Left forelimb (tissue), 1 donor: ENCODE results near the gene EPHA8.
A peak's percentile ranks its signal among the peaks of the same experiment; 100 is the strongest.

Experiments
- DNase-seq: peaks from one replicate; pipeline ENCODE4 v3.0.0-alpha.2; 2018; ENCODE audit warnings: low spot score

The EPHA8 gene

DNA sequence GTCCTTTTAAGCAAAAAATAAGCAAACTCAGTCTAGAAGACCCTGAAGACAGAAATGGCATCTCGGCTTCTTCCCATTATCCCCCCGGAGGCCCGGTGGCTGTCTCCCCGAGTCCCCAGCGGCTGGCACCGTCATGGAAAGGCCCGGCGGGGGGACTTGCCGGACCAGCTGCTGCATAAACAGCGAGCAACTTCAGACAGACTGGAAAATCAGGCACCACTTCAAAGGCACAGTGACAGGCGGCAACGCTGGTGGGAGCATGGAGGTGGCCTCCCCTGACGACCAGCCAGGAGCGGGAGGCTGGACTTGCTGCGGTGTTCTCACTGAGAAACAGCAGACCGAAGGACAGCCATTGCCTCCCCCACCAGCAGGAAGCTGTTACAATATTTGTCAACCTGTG is 54.8 kb downstream of the EPHA8 start:
- DNase-seq = no peak

DNA sequence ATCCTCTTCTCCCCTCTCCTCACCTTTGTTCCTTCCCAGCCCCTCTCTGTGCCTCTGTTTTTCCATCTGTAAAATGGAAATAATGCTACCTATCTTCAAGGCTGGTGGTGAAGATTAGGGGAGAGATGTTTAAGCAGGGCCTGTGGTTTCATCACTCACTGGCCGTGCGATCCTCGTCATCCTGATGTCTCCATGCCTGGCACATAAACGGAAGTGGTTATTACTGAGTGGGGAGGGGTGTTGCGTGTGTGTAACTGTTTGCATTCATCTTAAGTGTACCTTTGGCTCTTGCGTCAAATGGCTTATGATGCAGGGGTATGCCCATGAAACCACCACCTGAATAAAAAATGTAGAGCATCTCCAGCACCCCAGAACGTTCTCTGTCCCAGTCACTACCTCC is 56.0 kb downstream of the EPHA8 start:
- DNase-seq = no peak

DNA sequence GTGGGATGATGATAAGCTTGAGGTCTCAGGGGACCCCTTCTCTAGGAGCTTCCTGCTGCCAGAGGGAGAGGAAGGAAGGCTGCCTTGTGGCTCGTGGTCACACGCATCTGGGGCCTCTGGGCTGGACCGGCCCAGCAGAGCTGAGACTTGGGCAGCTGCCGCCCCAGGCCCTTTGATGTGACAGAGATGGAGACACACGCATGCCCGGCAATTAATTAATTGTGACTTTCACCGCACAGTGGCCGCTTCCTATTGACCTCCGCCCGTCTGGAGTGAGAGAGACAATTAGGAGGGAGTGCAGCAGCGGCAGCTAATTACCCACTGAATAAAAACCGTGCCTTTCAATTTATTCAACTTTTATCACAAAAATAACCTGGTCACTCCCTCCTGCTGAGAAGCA is 56.5 kb downstream of the EPHA8 start:
- DNase-seq = no peak

DNA sequence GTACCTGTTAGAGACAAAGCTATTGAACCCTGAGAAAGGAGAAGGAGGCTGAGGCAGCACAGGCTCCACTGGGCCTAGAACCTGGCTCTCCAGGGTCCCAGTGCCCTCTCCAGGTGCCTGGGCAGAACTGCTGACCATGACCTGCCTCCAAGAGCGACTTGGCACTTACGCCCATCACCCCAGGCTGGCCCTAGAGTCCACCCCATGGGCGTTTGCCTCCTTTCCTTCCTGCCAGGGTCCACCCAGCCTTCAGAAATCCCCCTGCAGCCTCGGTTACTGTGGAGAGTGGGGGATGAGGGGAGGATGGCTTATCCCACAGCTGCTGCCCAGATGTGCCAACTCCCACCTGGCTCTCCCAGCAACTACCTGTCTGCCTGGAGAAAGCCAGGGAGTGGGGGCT is 58.5 kb downstream of the EPHA8 start:
- no peak for DNase-seq

DNA sequence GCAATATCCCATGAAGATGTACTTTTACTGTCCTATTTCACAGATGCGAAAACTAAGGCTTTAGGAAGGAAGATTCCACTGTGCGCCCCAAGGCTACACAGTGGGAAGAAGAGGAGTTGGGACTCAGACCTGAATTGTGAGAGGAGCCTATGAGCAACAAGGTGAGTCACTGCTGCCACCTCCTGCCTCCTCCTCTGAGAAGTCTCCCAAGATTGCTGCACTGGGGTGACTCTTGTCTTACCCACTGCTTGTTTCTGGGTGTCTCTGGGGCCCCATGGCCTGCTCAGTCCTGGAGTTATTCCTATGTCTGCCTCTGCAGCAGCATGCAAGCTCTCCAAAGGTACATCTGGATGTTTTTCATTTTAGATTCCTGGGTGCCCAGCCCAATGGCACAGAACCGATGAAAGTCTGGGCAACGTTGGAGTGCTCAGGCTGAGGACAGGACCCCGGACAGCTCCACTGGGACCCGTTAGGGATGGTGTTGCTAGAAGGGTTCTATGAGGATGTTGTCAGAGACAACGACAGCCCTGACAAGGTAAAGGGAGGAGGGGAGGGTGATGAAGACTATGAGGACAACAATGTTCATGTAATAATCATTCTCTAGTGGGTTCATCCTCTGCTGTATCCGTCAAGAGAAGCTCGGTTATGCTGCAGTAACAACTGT is 62.1 kb downstream of the EPHA8 start:
- no peak for DNase-seq

DNA sequence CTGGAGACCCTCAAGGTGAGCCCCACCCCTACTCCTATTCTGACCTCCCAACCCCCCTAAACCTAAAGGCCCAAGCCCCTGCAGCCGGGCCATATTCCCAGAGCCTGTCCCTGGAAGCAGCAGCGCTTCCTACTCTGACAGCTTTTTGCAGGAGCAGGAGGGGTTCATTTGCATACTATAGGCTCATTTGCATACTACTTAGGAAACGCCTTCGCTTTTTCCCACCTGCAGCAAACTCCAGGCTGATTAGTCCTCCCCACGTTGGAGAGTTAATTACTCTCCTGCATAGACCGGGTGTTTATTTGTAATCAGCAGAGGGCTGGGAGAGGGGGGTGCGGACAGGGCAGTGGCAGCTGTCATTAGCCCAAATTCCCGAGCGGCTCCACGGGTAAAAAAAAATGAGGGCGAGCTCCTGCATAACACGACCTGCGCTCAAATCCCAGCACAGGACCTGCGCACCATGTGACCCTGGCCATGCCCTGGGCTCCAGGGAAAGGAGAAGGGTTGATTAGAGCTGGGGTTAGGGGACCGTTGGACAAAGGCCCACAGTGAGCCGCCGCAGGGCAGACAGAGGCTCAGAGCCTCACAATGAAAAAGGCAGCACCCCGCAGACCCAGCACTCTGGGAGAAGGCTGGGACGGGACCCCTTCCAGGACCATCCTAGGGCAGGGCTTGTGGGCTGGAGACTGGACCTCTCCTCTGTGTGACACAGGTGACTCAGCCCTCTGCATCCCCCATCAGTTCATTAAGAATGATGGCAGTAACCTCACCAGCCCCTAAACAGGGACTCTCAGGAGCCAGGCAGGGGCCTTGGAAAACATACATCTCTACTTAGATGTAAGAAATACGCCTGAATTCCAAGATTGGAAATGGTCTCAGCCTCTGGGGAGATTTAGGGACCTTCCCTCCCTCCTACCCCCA is 63.2 kb downstream of the EPHA8 start:
- DNase-seq = no peak

DNA sequence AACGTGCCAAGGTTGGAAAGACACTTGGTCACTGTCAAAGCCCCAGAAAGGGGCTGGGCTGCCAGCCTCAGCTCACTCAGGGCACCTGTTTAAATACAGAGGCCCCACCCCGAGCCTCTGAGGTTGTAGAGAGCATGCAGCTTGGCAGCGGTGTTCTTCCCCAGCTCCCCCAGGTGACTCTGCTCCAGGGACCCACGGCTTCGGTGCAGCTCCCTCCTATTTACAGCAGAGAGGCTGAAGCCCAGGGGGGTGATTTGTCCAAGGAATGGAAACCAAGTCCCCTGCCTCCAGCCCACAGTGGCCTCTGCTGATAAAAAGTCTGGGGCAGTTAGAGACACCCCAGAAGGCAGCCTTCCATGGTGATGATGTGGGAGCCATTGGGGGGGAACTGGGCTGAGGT is 64.0 kb downstream of the EPHA8 start:
- DNase-seq = no peak

DNA sequence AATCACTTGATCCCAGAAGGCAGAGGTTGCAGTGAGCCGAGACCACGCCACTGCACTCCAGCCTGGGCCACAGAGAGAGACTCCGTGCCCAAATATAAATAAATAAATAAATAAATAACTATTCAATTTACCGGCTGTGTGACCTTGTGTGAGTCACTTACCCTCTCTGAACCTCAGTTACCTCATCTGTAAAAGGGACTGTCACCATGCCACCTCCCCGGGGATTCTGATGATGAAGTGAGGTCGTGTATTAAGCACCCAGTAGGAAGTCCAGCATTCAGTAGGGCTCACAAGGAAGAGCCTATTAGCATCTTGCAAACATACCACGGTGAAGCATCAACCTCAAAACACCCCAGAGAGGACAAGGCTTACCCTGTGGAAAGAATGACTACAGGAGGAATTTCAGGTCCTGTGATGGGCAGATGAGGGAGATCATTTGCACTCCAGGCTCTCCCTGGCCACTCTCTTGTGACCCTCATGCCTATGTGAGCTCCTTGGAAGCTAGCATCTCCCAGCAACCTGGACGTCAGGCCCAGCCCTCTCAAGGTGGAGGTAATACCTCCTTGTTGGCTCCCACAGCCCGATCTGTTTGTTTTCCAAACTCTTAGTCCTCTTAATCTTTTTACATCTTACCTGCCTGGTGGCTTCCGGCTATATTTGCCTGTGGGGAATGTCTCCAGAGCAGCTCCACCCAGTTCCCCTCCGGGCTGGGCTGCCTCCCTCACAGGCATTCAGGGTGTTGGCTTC is 65.6 kb downstream of the EPHA8 start:
- DNase-seq = no peak

DNA sequence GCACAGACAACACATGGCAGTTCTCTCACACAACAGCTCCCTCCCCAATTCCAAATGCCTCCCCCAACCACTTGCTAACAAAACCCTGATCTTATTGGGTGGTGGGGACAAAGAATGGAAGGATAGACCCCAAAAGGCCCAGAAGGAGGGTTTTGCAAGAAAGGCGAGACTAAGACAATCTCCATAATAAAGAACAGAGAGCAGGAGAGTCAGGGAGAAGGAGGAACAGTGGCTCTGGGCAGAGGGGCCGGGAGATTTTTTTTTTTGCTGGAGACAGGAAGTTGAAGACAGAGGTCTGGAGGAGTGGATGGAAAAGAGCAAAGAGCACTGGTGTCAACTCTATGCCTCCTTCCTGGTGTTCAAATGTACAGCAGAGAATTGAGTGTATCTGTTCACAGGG is 66.6 kb downstream of the EPHA8 start:
- no peak for DNase-seq

DNA sequence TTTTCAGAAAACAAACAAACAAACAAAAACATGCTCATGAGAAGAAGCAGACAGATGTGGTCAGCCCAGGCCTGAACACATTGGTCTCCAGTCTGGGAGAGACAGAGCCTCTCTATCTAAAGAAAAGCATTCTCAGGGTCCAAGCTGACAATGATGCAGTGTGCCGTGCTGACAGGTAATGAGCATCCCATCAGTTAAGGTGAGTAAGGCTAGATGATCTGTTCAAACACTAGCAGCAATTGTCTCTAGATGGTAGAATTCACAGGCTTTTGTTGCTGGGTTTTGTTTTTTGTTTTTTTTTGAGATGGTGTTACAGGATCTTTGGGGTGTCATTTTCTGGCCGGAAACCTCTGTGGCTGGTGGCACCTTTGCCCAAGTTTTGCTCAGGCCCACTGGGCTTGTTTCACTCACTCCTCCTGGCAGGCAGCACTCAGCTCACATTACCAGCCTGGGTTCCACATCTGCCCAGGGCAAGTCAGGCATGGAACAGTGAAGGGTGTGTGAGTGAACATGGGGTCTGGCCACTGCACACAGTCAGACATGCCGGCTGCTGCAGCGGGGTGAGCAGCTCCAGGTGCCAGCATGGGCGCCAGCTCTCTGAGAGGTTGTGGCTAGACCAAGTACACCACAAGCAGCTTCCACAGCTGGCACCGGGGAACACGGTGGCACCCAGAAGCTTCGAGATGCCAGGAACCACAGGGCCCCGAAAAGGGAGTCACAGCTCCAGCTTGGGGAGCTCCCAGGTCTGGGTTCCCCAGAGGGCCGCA is 70.6 kb downstream of the EPHA8 start:
- no peak for DNase-seq

DNA sequence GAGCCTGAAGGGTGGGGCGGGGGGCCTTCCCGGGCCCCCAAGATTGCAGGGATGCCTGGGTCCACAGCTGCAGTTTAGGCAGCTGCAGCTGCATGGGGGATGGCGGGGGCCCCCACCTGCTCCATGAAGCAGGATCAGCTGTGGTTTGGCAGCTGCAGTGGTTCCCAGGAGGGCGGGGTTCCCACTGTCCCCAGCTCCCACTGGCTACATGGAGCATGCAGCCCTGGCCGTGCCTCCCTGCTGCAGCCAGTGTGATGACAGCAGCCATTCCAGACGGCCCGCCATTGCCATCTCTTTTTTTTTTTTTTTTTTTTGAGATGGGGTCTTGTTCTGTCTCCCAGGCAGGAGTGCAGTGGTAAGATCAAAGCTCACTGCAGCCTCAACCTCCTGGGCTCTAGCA is 72.1 kb downstream of the EPHA8 start:
- DNase-seq = no peak

DNA sequence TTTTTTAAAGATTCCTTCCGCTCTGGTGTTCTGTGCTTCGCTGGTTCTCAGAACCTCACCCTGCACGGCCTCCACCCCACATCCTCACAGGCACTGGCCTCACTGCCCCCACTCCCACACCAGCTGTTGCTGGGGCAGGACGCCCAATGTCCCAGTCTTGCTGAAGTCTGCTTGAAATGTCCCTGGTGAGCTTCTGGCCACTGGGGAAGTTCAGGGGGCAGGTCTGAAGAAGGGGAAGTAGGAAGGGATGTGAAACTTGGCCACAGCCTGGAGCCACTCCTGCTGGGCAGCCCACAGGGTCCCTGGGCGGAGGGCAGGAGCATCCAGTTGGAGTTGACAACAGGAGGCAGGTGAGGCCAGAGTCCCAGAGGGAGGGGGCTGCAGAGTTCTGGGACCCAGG is 73.1 kb downstream of the EPHA8 start, which contains the start of gene C1QA:
Gene C1QA (plus strand): TSS at position 276 of the 400 bp plus-strand sequence. CDS start 989 bp downstream, outside the sequence.
- no peak for DNase-seq

DNA sequence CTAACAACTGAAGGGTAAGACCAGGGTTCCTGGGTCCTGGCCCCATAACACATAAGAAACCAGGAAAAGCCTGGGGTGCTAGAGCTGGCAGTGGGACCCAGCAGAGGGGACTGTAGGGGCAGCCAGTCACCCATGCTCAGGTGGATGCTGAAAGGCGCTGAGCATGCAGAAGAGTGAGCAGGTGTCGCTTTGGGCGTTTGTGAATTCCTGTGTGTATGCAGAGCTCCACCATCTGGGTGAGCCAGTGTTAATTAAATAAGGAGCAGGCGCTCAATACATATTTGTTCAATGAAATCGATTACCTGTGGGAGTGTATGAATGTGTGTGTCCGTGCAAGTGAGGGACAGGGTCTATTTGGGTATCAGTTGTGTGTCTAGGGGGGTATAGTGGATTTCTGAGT is 73.6 kb downstream of the EPHA8 start:
- DNase-seq = no peak

DNA sequence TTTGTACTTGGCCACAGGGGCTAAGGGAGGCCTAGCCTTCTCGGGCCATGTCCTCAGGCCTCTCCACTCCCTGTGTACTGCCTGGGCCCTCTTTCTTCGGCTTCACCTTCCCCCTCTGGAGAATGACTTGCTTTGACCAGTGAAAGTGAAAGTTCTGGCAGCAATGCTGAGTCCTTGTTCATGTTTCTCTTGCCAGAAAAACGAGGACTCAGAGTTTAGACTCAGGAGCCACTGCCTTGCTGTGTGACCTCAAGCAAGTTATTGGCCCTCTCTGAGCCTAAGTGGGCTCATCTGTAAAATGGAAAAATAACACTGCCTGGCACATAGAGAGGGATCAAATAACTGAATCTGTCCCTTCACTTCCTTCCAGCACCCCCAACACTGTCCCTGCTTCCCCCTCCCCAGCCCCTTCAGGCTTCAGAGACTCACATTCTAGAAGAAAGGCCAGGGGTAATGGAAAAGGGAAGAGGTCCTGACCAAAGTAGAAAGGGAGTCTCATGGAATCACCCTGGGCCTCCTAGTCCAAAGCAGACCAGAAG is 74.7 kb downstream of the EPHA8 start:
- DNase-seq = no peak

DNA sequence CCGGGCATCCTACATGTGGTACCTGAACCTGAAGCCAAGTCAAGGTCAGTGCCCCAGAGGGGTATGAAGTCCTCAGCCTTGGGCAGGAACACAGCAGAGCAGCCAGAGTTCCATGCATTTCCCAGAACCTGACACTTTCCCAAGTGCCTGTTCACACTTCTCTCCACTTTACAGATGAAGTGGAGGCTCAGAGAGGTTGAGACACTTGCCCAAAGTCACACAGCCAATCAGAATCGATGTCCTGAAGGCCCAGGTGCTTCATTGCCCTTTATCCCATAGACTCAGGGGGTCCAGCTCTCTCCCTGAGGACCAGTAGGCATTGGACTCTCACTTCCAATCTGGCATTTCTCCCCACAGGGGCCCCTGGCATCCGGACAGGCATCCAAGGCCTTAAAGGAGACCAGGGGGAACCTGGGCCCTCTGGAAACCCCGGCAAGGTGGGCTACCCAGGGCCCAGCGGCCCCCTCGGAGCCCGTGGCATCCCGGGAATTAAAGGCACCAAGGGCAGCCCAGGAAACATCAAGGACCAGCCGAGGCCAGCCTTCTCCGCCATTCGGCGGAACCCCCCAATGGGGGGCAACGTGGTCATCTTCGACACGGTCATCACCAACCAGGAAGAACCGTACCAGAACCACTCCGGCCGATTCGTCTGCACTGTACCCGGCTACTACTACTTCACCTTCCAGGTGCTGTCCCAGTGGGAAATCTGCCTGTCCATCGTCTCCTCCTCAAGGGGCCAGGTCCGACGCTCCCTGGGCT is 75.4 kb downstream of the EPHA8 start:
- no peak for DNase-seq

DNA sequence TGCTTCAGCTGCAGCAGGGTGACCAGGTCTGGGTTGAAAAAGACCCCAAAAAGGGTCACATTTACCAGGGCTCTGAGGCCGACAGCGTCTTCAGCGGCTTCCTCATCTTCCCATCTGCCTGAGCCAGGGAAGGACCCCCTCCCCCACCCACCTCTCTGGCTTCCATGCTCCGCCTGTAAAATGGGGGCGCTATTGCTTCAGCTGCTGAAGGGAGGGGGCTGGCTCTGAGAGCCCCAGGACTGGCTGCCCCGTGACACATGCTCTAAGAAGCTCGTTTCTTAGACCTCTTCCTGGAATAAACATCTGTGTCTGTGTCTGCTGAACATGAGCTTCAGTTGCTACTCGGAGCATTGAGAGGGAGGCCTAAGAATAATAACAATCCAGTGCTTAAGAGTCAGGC is 76.0 kb downstream of the EPHA8 start:
- no peak for DNase-seq

DNA sequence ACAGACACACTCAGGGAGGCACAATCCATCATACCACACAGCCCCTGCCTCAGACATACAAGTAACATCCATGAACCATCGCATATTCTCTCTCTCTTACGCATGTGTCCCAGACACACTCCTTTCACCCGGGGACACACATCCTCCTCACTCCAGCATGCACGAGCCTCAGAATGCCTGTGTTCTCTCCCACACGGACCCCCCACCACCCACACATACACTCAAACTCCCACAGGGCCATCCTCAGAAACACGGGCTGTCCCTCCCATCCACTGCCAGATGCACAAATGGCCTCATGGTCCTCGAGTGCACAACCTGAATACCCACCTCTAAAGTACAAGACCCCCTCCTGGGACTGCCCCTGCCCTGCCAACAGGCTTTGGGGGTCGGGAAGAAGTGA is 78.0 kb downstream of the EPHA8 start:
- no peak for DNase-seq

DNA sequence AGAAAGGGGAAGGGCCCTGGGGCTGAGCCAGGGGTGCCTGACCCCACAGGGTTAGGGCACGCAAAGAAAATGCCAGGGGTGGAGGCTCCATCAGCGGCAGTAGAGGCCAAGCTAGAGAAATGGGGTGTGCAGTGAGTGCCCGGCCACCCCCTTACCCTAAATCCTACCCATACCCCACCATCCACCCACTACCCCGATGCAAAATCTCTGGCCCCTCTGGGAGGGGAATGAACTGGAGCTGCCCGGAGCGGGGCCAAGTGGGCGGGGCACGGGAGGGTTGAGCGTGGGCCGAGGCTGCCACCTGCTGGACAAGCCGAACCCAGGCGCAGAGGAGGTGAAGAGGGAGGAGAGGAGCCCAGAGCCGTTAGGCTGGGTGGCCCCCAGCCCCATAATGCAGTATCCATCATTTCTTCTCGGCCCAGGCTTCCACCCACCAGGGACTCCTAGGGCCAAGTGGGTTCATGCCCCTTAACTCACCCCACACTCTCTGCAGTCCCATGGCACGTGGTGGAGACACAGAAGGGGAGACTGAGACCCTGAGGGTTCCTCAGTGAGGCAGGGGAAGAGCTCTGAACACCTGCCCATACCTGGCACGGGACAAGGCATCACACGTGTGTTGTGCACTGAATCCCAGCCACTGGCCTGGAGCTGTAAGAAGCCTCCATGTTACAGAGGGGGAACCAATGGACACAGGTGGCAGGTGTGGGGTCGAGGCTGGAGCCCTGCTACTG is 78.8 kb downstream of the EPHA8 start:
- peak; percentile 90 for DNase-seq

DNA sequence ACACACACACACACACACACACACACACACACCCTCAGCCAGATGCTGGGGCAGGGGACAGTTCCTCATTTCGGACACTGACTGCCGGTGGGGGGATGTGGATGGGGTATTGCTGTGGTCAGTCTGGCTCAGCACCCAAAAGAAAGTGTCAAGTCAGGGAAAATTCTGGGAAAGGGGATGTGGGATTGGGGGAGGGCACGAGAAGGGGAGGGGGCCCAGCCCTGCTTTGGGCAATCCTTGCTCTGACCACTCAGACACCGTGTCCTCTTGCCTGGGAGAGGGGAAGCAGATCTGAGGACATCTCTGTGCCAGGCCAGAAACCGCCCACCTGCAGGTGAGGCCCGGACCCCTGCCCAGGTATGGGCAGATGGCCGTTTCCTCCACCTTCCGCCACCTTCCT is 80.1 kb downstream of the EPHA8 start, which contains the start of gene C1QC:
Gene C1QC (plus strand): TSS at position 253 of the 400 bp plus-strand sequence. CDS start 391 bp downstream, outside the sequence.
- no peak for DNase-seq

DNA sequence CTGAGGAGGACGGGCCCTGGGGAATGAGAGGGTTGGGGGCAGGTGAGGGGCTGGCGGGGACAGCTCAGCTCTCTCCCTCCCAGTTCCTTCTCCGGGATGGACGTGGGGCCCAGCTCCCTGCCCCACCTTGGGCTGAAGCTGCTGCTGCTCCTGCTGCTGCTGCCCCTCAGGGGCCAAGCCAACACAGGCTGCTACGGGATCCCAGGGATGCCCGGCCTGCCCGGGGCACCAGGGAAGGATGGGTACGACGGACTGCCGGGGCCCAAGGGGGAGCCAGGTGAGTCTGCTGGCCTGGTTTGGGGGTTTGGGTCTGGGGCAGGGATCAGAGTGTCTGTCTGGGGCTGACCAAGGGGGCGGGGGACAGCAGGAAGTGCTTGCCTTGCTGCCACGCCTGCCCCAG is 80.6 kb downstream of the EPHA8 start:
- DNase-seq = no peak
